NCI-H82 treated with DMSO at 0.1 percent for 48 hours (cell line): ENCODE data around the gene RPTOR.

ENCODE experiments used
- DNase-seq: peaks from one replicate; lab custom pipeline; 2025; ENCODE audit not compliant: unreplicated experiment; lab: John Stamatoyannopoulos, UW

Gene RPTOR

GRCh38 chr17:80917716-80918560, 373.3 kb downstream of the RPTOR start:
- DNase-seq = no peak

- no peak for DNase-seq
Measured at GRCh38 chr17:80918731-80919130, 374.1 kb downstream of the RPTOR start.

GRCh38 chr17:80919331-80920311, 375.0 kb downstream of the RPTOR start:
- DNase-seq = no peak

GRCh38 chr17:80920441-80920840, 375.8 kb downstream of the RPTOR start:
- DNase-seq = no peak

GRCh38 chr17:80921159-80921558, 376.5 kb downstream of the RPTOR start:
- DNase-seq = no peak

GRCh38 chr17:80921741-80922579, 377.3 kb downstream of the RPTOR start:
- DNase-seq = no peak

GRCh38 chr17:80922580-80923160, 378.0 kb downstream of the RPTOR start:
- DNase-seq = no peak

GRCh38 chr17:80923211-80924110, 378.8 kb downstream of the RPTOR start:
- DNase-seq = no peak

GRCh38 chr17:80924111-80924806, 379.6 kb downstream of the RPTOR start:
- no peak for DNase-seq

- no peak for DNase-seq
Measured at GRCh38 chr17:80924807-80925610, 380.4 kb downstream of the RPTOR start.

GRCh38 chr17:80925688-80926335, 381.2 kb downstream of the RPTOR start:
- no peak for DNase-seq

GRCh38 chr17:80926591-80927250, 382.1 kb downstream of the RPTOR start:
- DNase-seq = no peak

- DNase-seq = no peak
Measured at GRCh38 chr17:80927791-80928216, 383.2 kb downstream of the RPTOR start.

GRCh38 chr17:80929449-80929848, 384.8 kb downstream of the RPTOR start:
- no peak for DNase-seq

- DNase-seq = no peak
Measured at GRCh38 chr17:80930335-80931279, 386.0 kb downstream of the RPTOR start.
